NCI-H1417 (cell line): ENCODE results near the gene IGLL5.

ENCODE experiments used
- DNase-seq, 3 experiments: peaks; one replicate each; lab custom pipeline; 2025; lab: John Stamatoyannopoulos, UW

Gene IGLL5

GRCh38 chr22:22887621-22888503, at the start of gene IGLL5:
TSS of gene IGLL5 (plus strand) at chr22:22887816. CDS start at chr22:22888054, 238 bp downstream.
- no peak for DNase-seq

GRCh38 chr22:22838148-22838786, 49.3 kb upstream of the IGLL5 start:
- DNase-seq, result no peak

- no peak for DNase-seq
These were observed 47.9 kb upstream of the IGLL5 start for GRCh38 chr22:22839570-22840314.

- no peak for DNase-seq
These were observed 46.8 kb upstream of the IGLL5 start for GRCh38 chr22:22840780-22841179.

GRCh38 chr22:22841598-22841997, 46.0 kb upstream of the IGLL5 start:
- DNase-seq, result no peak

GRCh38 chr22:22842085-22842484, 45.5 kb upstream of the IGLL5 start:
- DNase-seq, result no peak

- DNase-seq, result peak in 2 of 3 experiments; percentile 18 to 24
These were observed 43.8 kb upstream of the IGLL5 start for GRCh38 chr22:22843848-22844247.

- DNase-seq, result no peak
These were observed 40.4 kb upstream of the IGLL5 start for GRCh38 chr22:22847241-22847640.

GRCh38 chr22:22848364-22848866, 39.2 kb upstream of the IGLL5 start:
- peak; percentile 16 to 70 (median 64) for DNase-seq

GRCh38 chr22:22849640-22850610, 37.7 kb upstream of the IGLL5 start:
- DNase-seq, result peak in 1 of 3 experiments; percentile 1

- no peak for DNase-seq
These were observed 35.6 kb upstream of the IGLL5 start for GRCh38 chr22:22851969-22852368.

- no peak for DNase-seq
These were observed 33.9 kb upstream of the IGLL5 start for GRCh38 chr22:22853713-22854112.

- DNase-seq, result no peak
These were observed 33.1 kb upstream of the IGLL5 start for GRCh38 chr22:22854466-22854865.

- DNase-seq, result no peak
These were observed 32.5 kb upstream of the IGLL5 start for GRCh38 chr22:22855085-22855484.

GRCh38 chr22:22855617-22856308, 31.9 kb upstream of the IGLL5 start:
- DNase-seq, result no peak

- no peak for DNase-seq
These were observed 31.3 kb upstream of the IGLL5 start for GRCh38 chr22:22856364-22856763.

- DNase-seq, result no peak
These were observed 30.6 kb upstream of the IGLL5 start for GRCh38 chr22:22856885-22857606.

GRCh38 chr22:22857607-22858558, 29.7 kb upstream of the IGLL5 start:
- DNase-seq, result no peak

GRCh38 chr22:22858559-22858937, 29.1 kb upstream of the IGLL5 start:
- DNase-seq, result no peak
